Choroid plexus epithelial cell (primary cell): ENCODE measurements around the gene LGR5.

Experiments
- DNase-seq: peaks from one replicate; pipeline ENCODE4 v3.0.0-alpha.2; 2010; ENCODE audit warnings: low read depth
- H3K4me3 ChIP-seq: 2 replicates; pipeline ENCODE4 v1.5.1; 2011; ENCODE audit warnings: low read depth, mild to moderate bottlenecking, control low read depth, low read length, moderate library complexity
- CTCF ChIP-seq: conservative IDR thresholded peaks from 2 replicates; pipeline ENCODE4 v1.5.1; 2011; ENCODE audit warnings: low read depth, mild to moderate bottlenecking, control low read depth, inconsistent platforms, low read length, moderate library complexity

Gene LGR5

GRCh38 chr12:71626098-71626497, 186.5 kb downstream of the LGR5 start:
- no peak for DNase-seq

GRCh38 chr12:71626768-71627167, 187.2 kb downstream of the LGR5 start:
- TF ChIP-seq CTCF = no peak
- peak; percentile 19 for DNase-seq
- H3K4me3 ChIP-seq = no peak overlapping the region

More at GRCh38 chr12:71626098-71626497, 186.5 kb downstream of the LGR5 start:
- TF ChIP-seq CTCF = no peak
- no peak overlapping the region for H3K4me3 ChIP-seq

GRCh38 chr12:71627438-71628002, 187.9 kb downstream of the LGR5 start:
- no peak overlapping the region for H3K4me3 ChIP-seq
- DNase-seq = no peak
- TF ChIP-seq CTCF = no peak
